Measurements from ENCODE around the gene MB.

DNA sequence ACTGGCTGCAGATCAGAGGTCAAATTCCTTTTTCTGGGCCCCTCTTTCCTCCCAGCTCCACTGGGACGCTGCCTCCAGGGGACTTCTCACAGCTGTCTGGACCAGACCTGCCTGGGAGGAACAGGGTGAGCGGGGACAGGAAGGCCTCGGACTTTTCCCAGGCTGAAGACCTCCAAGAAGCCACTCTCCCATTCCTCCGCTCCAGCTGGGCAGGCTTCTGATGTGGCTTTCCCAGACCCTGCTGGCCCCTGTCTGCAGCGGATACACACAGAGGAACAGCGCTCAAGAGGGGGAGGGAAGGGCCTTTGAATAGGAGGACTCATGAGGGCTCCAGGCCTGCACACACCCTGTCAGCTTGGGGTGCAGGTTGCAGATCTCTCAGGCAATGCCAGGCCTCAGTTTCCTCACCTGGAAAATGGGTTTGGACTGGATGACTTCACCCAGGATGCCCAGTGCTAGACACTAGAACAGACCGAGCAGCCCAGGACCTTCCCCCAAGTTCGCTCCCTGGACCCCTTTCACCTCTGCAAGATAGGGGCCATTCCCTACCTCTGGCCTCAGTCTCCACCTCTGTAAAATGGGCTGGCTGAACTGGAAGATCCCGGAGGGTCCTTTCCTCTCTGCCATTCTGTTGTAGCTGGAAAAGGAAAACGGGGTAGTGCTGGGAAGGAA is 36.6 kb downstream of the MB start:
- TF ChIP-seq, protein P1, sequence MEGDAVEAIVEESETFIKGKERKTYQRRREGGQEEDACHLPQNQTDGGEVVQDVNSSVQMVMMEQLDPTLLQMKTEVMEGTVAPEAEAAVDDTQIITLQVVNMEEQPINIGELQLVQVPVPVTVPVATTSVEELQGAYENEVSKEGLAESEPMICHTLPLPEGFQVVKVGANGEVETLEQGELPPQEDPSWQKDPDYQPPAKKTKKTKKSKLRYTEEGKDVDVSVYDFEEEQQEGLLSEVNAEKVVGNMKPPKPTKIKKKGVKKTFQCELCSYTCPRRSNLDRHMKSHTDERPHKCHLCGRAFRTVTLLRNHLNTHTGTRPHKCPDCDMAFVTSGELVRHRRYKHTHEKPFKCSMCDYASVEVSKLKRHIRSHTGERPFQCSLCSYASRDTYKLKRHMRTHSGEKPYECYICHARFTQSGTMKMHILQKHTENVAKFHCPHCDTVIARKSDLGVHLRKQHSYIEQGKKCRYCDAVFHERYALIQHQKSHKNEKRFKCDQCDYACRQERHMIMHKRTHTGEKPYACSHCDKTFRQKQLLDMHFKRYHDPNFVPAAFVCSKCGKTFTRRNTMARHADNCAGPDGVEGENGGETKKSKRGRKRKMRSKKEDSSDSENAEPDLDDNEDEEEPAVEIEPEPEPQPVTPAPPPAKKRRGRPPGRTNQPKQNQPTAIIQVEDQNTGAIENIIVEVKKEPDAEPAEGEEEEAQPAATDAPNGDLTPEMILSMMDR (IDR thresholded peaks at IDR 0.05; ENCODE audit: insufficient read depth, low read length): no peak
- TF ChIP-seq POLR2AphosphoS5 (IDR thresholded peaks at IDR 0.05; ENCODE audit: low read depth) (no peak), GABPA (IDR thresholded peaks at IDR 0.05; ENCODE audit: low read depth) (no peak)
